CD4-positive, alpha-beta T cell treated with Interferon alpha-2 for 1 hour (primary cell): Measurements from ENCODE around the gene NADSYN1.
"Not testable (repeated sequence)": the region's sequence is repeated elsewhere in the genome, so short reads cannot be mapped to it uniquely, and the experiment has no call there.

Experiments used
- DNase-seq, 2 donors: peaks; one replicate each; pipeline ENCODE4 v3.0.0-alpha.2; 2020 to 2022

Gene NADSYN1

DNA sequence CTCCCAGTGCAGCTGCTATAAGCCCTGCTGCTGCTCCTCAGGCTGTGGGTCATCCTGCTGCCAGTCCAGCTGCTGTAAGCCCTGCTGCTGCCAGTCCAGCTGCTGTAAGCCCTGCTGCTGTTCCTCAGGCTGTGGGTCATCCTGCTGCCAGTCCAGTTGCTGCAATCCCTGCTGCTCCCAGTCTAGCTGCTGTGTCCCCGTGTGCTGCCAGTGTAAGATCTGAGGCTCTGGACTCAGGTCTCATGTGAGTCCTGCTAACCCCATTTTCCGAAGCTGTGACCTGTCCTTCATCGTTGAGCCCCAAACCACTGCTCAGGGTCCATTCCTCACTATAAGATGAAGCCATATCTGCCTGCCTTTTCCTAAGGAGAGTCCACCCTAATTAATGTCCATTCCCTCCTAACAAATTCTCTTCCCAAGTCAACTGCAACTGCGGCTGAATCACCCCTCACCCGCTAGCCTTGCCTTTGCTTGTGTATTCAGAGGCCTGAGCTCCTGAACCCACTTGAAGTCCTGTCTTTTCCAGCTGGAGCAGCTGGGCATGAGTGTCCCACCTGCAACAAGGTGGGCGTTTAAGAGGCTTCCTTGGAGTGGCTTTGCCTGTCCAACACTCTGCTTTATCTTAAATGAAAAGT, 74.7 kb downstream of the NADSYN1 start:
- no peak for DNase-seq

DNA sequence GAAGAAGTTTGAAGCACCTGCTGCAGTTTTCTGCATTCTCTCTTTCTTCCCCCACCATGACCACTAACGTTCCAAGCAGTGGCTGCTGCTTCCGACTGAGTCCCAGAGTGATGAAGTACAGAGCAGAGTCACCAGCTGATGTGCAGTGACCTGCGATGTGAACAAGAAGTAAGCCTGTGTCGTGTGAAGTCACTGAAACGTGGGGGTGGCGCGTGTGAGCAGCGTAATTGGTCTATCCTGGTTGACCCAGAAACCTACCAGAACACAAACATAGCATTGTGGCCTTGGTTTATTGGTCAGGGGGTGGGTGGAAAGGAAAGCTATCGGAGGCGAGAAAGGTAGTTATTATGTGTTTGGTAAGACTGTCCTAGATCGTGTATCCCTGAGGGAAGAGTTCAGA, 77.6 kb downstream of the NADSYN1 start:
- DNase-seq, result no peak

DNA sequence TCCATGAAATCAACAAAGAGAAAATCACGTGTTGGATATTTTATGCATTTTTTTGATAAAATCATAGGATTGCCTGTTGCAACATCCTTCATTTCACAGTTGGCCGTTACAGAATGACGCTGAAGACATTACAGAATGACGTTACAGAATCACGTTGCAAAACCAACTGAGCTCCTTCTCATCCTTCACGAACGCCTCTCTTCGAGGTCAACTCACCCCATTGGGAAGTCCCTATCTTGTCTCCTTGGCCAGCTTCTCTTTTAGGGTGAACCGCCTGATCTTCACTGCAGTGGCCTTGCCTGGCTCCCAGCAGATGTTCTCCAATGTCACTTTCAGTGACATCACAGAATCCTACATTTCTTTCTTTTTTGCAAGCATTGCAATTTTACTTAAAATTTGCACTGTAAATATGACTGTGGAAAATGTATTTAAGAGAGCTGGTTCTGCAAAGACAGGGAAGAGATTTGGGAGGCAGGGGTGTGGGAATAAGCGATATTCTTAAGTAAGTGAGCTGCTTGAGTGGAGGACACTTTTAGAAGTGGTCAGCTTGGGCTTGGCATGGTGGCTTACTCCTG, 79.1 kb downstream of the NADSYN1 start:
- no peak for DNase-seq

DNA sequence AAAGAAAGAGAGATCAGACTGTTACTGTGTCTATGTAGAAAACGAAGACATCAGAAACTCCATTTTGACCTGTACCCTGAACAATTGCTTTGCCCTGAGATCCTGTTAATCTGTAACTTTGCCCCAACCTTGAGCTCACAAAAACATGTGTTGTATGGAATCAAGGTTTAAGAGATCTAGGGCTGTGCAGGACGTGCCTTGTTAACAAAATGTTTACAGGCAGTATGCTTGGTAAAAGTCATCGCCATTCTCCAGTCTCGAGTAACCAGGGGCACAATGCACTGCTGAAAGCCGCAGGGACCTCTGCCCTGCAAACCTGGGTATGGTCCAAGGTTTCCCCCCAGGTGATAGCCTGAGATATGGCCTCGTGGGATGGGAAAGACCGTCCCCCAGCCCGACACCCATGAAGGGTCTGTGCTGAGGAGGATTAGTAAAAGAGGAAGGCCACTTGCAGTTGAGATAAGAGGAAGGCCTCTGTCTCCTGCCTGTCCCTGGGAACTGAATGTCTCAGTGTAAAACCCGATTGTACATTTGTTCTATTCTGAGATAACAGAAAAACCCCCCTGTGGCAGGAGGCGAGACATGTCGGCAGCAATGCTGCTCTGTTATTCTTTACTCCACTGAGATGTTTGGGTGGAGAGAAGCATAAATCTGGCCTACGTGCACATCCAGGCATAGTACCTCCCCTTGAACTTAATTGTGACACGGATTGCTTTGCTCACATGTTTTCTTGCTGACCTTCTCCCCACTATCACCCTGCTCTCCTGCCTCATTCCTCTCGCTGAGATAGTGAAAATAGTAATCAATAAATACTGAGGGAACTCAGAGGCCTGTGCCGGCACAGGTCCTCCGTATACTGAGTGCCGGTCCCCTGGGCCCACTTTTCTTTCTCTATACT, 82.0 kb downstream of the NADSYN1 start:
- DNase-seq, result not testable (repeated sequence)

DNA sequence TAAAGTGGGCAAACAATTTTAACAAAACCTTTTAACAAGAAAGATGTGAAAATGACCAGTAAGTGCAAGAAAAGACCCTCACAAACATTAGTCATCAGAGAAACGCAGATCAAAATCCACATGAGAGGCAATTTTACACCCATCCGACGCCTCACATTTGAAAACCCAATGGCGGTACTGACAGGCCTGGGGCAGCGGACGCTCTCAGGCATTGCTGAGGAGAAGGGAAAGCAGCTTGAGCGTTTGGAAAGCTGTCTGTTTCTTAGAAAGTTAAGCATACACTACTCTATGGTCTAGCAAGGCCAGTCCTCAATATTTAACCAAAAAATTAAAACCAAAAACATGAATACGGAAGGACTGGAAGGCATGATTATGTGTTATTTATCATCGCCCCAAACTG, 82.8 kb downstream of the NADSYN1 start:
- no peak for DNase-seq

DNA sequence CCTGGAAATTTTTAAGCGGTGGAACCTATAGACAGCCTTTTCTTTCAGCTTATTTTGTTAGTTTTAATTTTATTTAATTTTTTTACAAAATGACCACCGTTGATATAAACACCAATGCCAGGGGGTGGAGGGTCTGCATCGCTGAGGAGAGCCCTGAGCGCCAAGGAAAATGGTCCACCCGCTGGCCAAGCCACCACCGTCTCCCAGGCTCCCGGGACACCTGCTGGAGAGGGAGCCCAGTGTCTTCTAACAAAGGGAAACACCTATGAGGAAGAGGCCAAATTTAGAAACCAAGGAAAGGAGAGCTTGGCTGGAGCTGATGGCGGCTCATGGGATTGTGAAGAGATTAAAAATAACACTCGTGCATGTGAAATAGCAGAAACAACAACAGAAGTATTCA, 84.5 kb downstream of the NADSYN1 start:
- DNase-seq, result no peak

DNA sequence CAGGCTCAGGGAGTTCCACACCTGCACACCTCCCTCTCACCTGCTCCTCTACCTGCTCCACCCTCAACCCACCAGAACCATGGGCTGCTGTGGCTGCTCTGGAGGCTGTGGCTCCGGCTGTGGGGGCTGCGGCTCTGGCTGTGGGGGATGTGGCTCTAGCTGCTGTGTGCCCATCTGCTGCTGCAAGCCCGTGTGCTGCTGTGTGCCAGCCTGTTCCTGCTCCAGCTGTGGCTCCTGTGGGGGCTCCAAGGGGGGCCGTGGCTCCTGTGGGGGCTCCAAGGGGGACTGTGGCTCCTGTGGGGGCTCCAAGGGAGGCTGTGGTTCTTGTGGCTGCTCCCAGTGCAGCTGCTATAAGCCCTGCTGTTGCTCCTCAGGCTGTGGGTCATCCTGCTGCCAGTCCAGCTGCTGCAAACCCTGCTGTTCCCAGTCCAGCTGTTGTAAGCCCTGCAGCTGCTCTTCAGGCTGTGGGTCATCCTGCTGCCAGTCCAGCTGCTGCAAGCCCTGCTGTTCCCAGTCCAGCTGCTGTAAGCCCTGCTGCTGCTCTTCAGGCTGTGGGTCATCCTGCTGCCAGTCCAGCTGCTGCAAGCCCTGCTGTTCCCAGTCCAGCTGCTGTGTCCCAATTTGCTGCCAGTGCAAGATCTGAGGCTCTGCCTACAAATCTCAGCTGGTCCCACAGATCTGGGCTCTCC, 85.1 kb downstream of the NADSYN1 start, which contains the start of gene KRTAP5-8:
TSS of gene KRTAP5-8 (plus strand) at position 49 of the 689 bp plus-strand sequence. CDS start at position 80, 31 bp downstream.
- not testable (repeated sequence) for DNase-seq

DNA sequence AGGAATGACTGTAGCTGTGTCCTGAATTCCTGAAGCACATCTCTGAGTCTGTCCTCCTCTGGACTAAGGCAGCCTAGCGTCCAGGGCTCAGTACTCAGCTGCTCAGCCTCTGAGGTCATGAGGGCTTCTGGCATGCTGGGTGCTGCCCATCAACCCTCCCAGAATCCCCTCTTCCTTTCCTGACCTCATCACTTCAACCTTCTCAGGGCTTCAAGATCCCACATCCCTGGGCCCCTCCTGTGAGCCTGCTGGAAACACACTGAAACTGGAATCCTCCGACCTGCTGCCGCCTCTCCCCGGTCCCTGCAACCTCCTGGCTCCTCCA, 85.6 kb downstream of the NADSYN1 start:
- no peak for DNase-seq

DNA sequence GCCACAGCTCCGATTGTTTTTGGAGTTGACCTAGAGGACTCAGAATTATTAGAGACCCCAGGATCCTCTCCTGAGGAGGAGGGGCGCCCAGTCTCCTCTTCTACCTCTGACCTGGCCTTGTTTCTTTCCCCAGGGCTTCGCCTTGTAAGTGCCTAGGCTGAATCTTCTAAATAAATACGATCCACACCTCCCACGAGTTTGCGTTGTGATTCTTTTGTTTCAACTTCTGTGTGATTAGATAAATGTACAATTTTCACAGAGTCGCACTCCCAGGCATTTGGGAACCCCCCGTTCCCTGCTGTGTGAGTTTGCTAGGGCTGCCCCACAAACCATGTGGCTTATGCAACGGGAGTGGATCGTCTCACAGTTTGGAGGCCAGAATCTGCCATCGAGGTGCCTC, 86.0 kb downstream of the NADSYN1 start:
- DNase-seq, result no peak

DNA sequence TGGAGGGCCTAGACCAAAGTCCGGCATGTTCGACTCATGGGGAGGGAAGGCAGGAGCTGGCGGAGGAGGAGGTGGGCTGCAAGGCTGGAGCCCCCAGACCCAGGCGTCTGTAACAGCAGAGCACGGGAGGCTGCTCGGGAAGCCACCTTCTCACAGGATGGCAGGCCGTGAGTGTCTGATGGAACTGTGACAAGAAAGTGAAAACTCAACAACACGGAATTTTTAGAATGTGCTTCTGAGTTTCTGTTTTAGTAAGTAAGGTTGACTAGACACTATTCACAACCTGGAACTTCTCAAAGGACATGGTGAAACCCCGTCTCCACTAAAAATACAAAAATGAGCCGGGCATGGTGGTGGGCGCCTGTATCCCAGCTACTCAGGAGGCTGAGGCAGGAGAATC, 87.0 kb downstream of the NADSYN1 start:
- not testable (repeated sequence) for DNase-seq

DNA sequence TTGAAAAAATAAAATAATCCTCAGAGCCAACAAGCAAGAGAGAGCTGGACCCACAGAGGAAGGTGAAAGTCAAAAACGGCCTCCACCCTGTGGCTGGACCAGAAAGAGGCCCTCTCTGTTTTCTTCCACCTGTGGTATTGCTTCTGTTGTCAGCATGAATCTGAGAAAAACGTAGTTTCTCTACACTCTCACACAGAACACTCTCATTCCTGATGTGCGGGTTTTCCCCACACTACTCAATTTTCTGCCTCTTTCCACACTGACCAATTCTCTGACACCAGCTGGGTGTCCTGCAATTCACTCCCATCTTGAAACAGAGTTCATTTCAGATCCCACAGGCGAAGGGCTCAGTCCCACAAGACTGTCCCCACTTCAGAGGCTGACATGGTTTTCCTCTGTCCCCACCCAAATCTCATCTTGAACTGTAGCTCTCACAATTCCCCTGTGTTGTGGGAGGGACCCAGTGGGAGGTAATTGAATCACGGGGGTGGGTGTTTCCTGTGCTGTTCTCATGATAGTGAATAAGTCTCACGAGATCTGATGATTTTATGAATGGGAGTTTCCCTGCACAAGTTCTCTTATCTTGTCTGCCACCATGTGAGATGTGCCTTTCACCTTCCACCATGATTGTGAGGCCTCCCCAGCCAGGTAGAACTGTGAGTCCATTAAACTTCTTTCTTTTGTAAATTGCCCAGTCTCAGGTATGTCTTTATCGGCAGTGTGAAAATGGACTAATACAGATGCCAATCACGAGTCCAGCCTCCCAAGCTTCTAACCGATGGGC, 87.7 kb downstream of the NADSYN1 start:
- DNase-seq, result not testable (repeated sequence)

DNA sequence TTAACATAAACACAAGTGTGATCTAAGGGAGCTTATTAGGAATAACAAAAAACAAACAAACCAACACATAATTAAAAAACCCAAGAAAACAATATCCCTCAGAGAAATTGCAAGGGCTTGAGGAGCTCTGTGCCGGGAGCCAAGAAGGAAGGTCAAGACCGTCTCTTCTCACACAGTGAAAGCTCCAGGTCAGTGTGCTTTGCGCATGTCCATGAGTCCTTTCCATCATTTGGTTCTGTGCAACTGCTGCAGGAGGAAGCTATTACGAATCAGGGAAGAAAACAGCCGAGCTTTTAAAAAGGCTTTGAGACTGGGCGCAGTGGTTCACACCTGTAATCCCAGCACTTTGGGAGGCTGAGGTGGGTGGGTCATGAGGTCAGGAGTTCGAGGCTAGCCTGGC, 89.4 kb downstream of the NADSYN1 start:
- DNase-seq, result no peak

DNA sequence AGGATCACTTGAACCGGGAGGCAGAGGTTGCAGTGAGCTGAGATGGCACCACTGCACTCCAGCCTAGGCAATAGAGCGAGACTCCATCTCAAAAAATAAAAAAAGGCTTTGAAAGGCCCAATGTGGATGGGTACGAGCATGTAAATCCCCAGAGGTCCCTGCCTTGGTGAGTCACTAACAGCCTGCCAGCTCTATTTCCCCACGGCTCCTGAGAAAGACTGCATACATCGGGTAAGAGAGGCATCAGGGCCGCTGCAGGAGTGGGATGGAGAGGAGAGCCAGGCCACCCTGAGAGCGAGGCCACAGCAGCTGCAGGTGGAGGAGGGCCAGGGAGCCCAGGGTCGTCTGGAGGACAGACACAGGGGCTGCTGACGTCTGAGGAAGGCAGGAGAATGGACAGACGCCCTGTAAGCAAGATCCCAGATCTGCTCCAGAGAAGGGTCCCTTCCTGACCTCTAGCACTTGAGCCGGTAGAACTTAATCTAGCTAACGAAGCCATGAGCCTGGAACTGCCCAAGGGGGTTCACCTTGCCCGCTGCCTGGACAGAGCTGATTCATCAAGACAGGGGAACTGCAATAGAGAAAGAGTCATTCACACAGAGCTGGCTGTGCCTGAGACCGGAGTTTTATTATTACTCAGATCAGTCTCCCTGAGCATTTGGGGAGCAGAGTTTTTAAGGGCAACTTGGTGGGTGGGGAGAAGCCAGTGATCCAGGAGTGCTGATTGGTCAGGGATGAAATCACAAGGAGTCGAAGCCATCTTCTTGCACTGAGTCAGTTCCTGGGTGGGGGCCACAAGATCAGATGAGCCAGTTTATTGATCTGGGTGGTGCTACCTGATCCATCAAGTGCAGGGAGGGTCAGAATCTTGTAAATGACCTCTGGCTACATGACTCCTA, 90.1 kb downstream of the NADSYN1 start:
- no peak for DNase-seq

DNA sequence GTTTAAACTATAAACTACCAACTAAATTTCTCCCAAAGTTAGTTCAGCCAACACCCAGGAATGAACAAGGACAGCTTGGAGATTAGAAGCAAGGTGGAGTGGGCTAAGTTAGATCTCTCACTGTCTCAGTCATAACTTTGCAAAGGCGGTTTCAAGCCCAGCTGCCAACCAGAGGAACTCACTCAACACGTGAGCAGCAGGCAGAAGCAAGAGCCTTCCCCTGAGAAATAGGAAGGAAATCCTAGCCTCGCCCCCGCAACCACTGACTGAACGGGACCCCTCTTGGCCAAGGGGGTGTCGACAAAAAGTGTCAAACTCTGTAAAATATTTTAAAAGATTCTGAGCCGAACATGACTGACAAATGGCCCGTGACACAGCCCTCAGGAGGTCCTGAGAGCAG, 90.9 kb downstream of the NADSYN1 start:
- no peak for DNase-seq

DNA sequence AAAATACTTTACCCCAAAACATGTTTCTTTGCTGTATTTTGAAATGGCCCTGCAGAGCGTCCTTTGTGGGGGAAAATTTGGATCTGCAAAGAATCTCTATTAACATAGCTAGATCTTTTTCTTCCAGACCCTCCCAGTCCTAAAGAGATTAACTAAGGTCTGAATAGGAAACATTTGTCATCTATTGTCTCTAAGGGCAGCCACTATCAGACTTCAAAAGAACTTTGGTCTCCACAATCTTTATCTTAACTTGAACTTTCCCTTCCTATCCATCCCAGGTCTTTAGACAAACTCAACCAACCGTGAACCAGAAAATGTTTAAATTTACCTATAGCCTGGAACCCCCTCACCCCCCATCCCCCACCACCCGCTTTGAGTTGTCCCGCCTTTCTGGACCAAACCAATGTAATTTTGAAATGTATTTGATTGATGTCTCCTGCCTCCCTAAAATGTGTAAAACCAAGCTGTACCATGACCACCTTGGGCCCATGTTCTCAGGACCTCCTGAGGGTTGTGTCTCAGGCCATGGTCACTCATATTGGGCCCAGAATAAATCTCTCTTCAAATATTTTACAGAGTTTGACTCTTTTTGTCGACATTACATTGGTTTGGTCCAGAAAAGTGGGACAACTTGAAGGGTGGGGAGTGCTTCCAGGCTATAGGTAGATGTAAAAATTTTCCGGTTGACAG, 91.7 kb downstream of the NADSYN1 start:
- DNase-seq, result no peak

DNA sequence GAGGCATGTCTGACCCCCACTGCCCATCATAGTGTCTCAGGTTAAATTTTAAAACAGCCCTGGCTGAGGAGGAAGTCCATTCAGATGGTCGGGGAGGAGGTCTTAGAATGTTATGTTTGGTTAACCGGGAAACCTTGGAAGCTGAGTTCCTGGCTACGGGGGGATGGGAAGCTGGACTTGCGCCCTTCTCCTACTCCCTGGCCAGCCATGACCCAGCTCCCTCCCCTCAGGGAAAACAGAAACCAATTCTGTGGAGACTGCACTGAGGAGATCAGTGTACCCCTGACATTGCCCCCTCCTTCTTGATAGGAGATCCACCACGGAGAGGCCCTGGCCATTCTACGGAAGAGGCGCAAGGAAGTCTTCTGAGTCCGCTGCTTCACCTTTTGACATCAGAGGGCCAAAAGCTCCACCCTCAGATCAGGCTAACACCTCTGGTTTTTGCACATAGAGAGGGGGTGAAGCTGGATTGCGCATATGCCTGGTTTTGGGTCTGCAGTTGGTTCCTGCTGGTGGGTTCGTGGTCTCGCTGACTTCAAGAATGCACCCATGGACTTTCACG, 92.5 kb downstream of the NADSYN1 start:
- DNase-seq, result no peak

DNA sequence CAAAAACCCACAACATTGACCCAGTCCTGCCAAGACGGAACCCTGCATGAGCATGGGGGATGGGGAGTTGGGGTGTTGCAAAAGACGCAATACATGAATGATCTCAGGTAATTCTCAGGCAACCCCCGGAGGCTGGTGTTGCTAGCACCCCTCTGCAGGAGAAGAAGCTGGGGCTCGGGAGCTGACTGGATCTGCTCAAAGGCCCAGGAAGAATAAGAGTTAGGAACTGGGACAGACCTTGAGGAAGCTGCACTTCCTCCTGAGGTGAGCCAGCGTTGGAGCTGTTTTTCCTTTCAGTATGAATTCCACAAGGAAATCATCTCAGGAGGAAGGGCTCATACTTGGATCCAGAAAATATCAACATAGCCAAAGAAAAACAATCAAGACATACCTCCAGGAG, 95.1 kb downstream of the NADSYN1 start, which contains the start of gene KRTAP5-9:
TSS of gene KRTAP5-9 (plus strand) at position 301 of the 400 bp plus-strand sequence. CDS start 238 bp downstream, outside the sequence.
- no peak for DNase-seq

DNA sequence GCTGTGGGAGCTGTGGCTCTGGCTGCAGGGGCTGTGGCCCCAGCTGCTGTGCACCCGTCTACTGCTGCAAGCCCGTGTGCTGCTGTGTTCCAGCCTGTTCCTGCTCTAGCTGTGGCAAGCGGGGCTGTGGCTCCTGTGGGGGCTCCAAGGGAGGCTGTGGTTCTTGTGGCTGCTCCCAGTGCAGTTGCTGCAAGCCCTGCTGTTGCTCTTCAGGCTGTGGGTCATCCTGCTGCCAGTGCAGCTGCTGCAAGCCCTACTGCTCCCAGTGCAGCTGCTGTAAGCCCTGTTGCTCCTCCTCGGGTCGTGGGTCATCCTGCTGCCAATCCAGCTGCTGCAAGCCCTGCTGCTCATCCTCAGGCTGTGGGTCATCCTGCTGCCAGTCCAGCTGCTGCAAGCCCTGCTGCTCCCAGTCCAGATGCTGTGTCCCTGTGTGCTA, 95.7 kb downstream of the NADSYN1 start:
- DNase-seq, result no peak
